GM18858 (cell line): ENCODE results near the gene IL17A.
A peak's percentile ranks its signal among the peaks of the same experiment; 100 is the strongest.

Source experiments
- ATAC-seq: cut with Tn5 transposase; IDR thresholded peaks from one replicate; pipeline ENCODE4 v1.9.1; 2021; ENCODE audit not compliant: unreplicated experiment

Gene IL17A

GRCh38 chr6:52186075-52186474 lies at the start of gene IL17A:
Gene IL17A (plus strand): TSS chr6:52186375. CDS start chr6:52186432, 57 bp downstream.
- ATAC-seq = no peak

GRCh38 chr6:52136934-52137467 lies 49.2 kb upstream of the IL17A start:
- no peak for ATAC-seq

GRCh38 chr6:52138284-52138683 lies 47.9 kb upstream of the IL17A start:
- no peak for ATAC-seq

GRCh38 chr6:52139985-52140680 lies 46.0 kb upstream of the IL17A start:
- no peak for ATAC-seq

- no peak for ATAC-seq
Observed at GRCh38 chr6:52141596-52141995, 44.6 kb upstream of the IL17A start.

GRCh38 chr6:52142556-52142955 lies 43.6 kb upstream of the IL17A start:
- no peak for ATAC-seq

- ATAC-seq = no peak
Observed at GRCh38 chr6:52143551-52143950, 42.6 kb upstream of the IL17A start.

- ATAC-seq = peak; percentile 40
Observed at GRCh38 chr6:52144196-52145076, 41.7 kb upstream of the IL17A start.

- no peak for ATAC-seq
Observed at GRCh38 chr6:52146851-52147445, 39.2 kb upstream of the IL17A start.

- ATAC-seq = no peak
Observed at GRCh38 chr6:52149076-52149475, 37.1 kb upstream of the IL17A start.

GRCh38 chr6:52149949-52150348 lies 36.2 kb upstream of the IL17A start:
- no peak for ATAC-seq

GRCh38 chr6:52152070-52152423 lies 34.1 kb upstream of the IL17A start:
- no peak for ATAC-seq

- ATAC-seq = no peak
Observed at GRCh38 chr6:52152711-52153160, 33.4 kb upstream of the IL17A start.

- ATAC-seq = no peak
Observed at GRCh38 chr6:52154381-52154780, 31.8 kb upstream of the IL17A start.

- ATAC-seq = peak; percentile 89
Observed at GRCh38 chr6:52155791-52156576, 30.2 kb upstream of the IL17A start.

- ATAC-seq = peak; percentile 61
Observed at GRCh38 chr6:52157301-52157941, 28.8 kb upstream of the IL17A start.

GRCh38 chr6:52160472-52161104 lies 25.6 kb upstream of the IL17A start:
- ATAC-seq = no peak

- ATAC-seq = peak; percentile 39
Observed at GRCh38 chr6:52161689-52162438, 24.3 kb upstream of the IL17A start.
